Large intestine (tissue), 3 donors: Measurements from ENCODE around the gene TLE2. TPM values are rescaled to one million over a fixed set of nuclear protein-coding genes. Genes with fewer than 3 reads are reported as not detected.

Experiments
- DNase-seq, 2 donors: peaks; one replicate each; pipeline versions ENCODE4 v3.0.0 to v3.0.0-alpha.2; 2013
- H3K27ac ChIP-seq: one replicate; pipeline ENCODE4 v1.5.1; 2013; ENCODE audit warnings: low read length
- H3K27me3 ChIP-seq: 2 replicates; pipeline ENCODE4 v1.6.1; 2013; ENCODE audit warnings: low read length; ENCODE audit not compliant: control insufficient read depth, insufficient read depth
- H3K36me3 ChIP-seq: 2 replicates; pipeline ENCODE4 v1.6.1; 2013; ENCODE audit warnings: low read length; ENCODE audit not compliant: control insufficient read depth, insufficient read depth
- H3K4me1 ChIP-seq: one replicate; pipeline ENCODE4 v1.6.1; 2013; ENCODE audit warnings: low read length; ENCODE audit not compliant: control insufficient read depth, insufficient read depth
- H3K4me3 ChIP-seq: one replicate; pipeline ENCODE4 v1.5.1; 2013; ENCODE audit warnings: low read length
- H3K9me3 ChIP-seq: one replicate; pipeline ENCODE4 v1.6.1; 2013; ENCODE audit warnings: mild to moderate bottlenecking, low read depth, low read length, moderate library complexity; ENCODE audit not compliant: control insufficient read depth
- WGBS: methylation state at CpG from one replicate; pipeline ENCODE4 v1.1.5; 2013; ENCODE audit warnings: low lambda C conversion rate; ENCODE audit not compliant: insufficient coverage; 5-methylcytosine and 5-hydroxymethylcytosine counted together
- polyA plus RNA-seq: library from polyadenylated mRNA; unstranded; fragments of 120-200 nt; gene quantifications from one replicate; pipeline ENCODE4 v1.2.1, GENCODE V29; 2013

Gene TLE2
- polyA plus RNA-seq, 1 donor, result 87.9 TPM

- Histone ChIP-seq H3K4me1 (peaks cover 33% of the 10 kb centered on the region), H3K9me3 (no peaks in the 10 kb centered on the region), H3K27ac (no peak overlapping the region), H3K36me3 (peaks cover 12% of the 10 kb centered on the region), H3K27me3 (no peaks in the 10 kb centered on the region), H3K4me3 (no peak overlapping the region)
- DNase-seq, result no peak
- no CpG with 5 or more reads among the region's 7 CpGs for WGBS
These were observed 34.9 kb upstream of the TLE2 start for GRCh38 chr19:3064011-3064330.

GRCh38 chr19:3062165-3063105, 33.4 kb upstream of the TLE2 start, which contains the start of gene TLE5:
TSS of gene TLE5 (minus strand) at chr19:3062495. CDS start at chr19:3062200, 295 bp downstream.
- Histone ChIP-seq H3K27me3 (no peaks in the 10 kb centered on the region), H3K9me3 (no peaks in the 10 kb centered on the region), H3K4me1 (peaks cover 31% of the 10 kb centered on the region), H3K36me3 (peaks cover 27% of the 10 kb centered on the region), H3K4me3 (peak within 1 kb of the TSS; percentile 96), H3K27ac (peak within 1 kb of the TSS; percentile 89)
- WGBS, result 0% methylated on average over 1 of the region's 111 CpGs
- peak; percentile 60 to 74 for DNase-seq

GRCh38 chr19:3061182-3062161, 32.4 kb upstream of the TLE2 start:
- H3K4me3 ChIP-seq, result peak overlapping the region; percentile 96
- no CpG with 5 or more reads among the region's 88 CpGs for WGBS
- peak; percentile 56 to 76 for DNase-seq
- peaks cover 32% of the 10 kb centered on the region for H3K4me1 ChIP-seq
- H3K27me3 ChIP-seq, result no peaks in the 10 kb centered on the region
- peak overlapping the region; percentile 89 for H3K27ac ChIP-seq
- H3K36me3 ChIP-seq, result peaks cover 36% of the 10 kb centered on the region
- no peaks in the 10 kb centered on the region for H3K9me3 ChIP-seq

- Histone ChIP-seq H3K36me3 (peaks cover 41% of the 10 kb centered on the region), H3K4me1 (peaks cover 33% of the 10 kb centered on the region), H3K27me3 (no peaks in the 10 kb centered on the region), H3K9me3 (no peaks in the 10 kb centered on the region), H3K27ac (peak overlapping the region; percentile 1), H3K4me3 (peak overlapping the region; percentile 96)
- WGBS, result 60% methylated on average over 1 of the region's 4 CpGs
- no peak for DNase-seq
These were observed 31.7 kb upstream of the TLE2 start for GRCh38 chr19:3060857-3061181.

- DNase-seq, result no peak
- no peak overlapping the region for H3K4me3 ChIP-seq
- H3K9me3 ChIP-seq, result no peaks in the 10 kb centered on the region
- H3K27me3 ChIP-seq, result no peaks in the 10 kb centered on the region
- no peak overlapping the region for H3K27ac ChIP-seq
- H3K4me1 ChIP-seq, result peaks cover 34% of the 10 kb centered on the region
- H3K36me3 ChIP-seq, result peaks cover 52% of the 10 kb centered on the region
- WGBS, result no CpG with 5 or more reads among the region's 16 CpGs
These were observed 30.6 kb upstream of the TLE2 start for GRCh38 chr19:3059653-3060052.

- H3K27me3 ChIP-seq, result no peaks in the 10 kb centered on the region
- WGBS, result no CpG with 5 or more reads among the region's 10 CpGs
- no peak for DNase-seq
- H3K27ac ChIP-seq, result no peak overlapping the region
- H3K4me1 ChIP-seq, result peaks cover 30% of the 10 kb centered on the region
- H3K9me3 ChIP-seq, result no peaks in the 10 kb centered on the region
- no peak overlapping the region for H3K4me3 ChIP-seq
- H3K36me3 ChIP-seq, result peaks cover 59% of the 10 kb centered on the region
These were observed 29.8 kb upstream of the TLE2 start for GRCh38 chr19:3058821-3059314.

GRCh38 chr19:3058009-3058820, 29.1 kb upstream of the TLE2 start:
- Histone ChIP-seq H3K4me1 (peaks cover 28% of the 10 kb centered on the region), H3K4me3 (no peak overlapping the region), H3K27ac (no peak overlapping the region), H3K9me3 (no peaks in the 10 kb centered on the region), H3K36me3 (peaks cover 66% of the 10 kb centered on the region), H3K27me3 (no peaks in the 10 kb centered on the region)
- no peak for DNase-seq
- no CpG with 5 or more reads among the region's 20 CpGs for WGBS

- Histone ChIP-seq H3K4me1 (peaks cover 21% of the 10 kb centered on the region), H3K27ac (no peak overlapping the region), H3K9me3 (no peaks in the 10 kb centered on the region), H3K36me3 (peaks cover 70% of the 10 kb centered on the region), H3K4me3 (no peak overlapping the region), H3K27me3 (no peaks in the 10 kb centered on the region)
- no peak for DNase-seq
- no CpG with 5 or more reads among the region's 26 CpGs for whole genome bisulfite sequencing
These were observed 28.2 kb upstream of the TLE2 start for GRCh38 chr19:3057275-3057714.

GRCh38 chr19:3056417-3057088, 27.5 kb upstream of the TLE2 start:
- Histone ChIP-seq H3K4me1 (peaks cover 21% of the 10 kb centered on the region), H3K36me3 (peaks cover 72% of the 10 kb centered on the region), H3K27me3 (no peaks in the 10 kb centered on the region), H3K4me3 (no peak overlapping the region), H3K9me3 (no peaks in the 10 kb centered on the region), H3K27ac (no peak overlapping the region)
- no peak for DNase-seq
- 80% methylated on average over 1 of the region's 10 CpGs for WGBS
